GM12874 (cell line): ENCODE measurements around the gene ACOX3.

ENCODE experiments used
- CTCF ChIP-seq: IDR thresholded peaks from 2 replicates; pipeline ENCODE4 v1.5.1; 2011; ENCODE audit warnings: low read depth, mild to moderate bottlenecking, control low read depth, low read length, moderate library complexity; ENCODE audit not compliant: insufficient read depth

The ACOX3 gene

GRCh38 chr4:8380511-8381415 is 59.8 kb downstream of the ACOX3 start:
- no peak for TF ChIP-seq CTCF

GRCh38 chr4:8379771-8380170 is 60.8 kb downstream of the ACOX3 start:
- no peak for TF ChIP-seq CTCF

GRCh38 chr4:8379281-8379680 is 61.2 kb downstream of the ACOX3 start:
- no peak for TF ChIP-seq CTCF

- TF ChIP-seq CTCF: no peak
Observed at GRCh38 chr4:8378776-8379175, 61.7 kb downstream of the ACOX3 start.

GRCh38 chr4:8378101-8378724 is 62.3 kb downstream of the ACOX3 start:
- no peak for TF ChIP-seq CTCF

GRCh38 chr4:8377103-8378075 is 63.1 kb downstream of the ACOX3 start:
- TF ChIP-seq CTCF: no peak
